IPS-20b (cell line): ENCODE data around the gene CEACAM18.
"Not testable (repeated sequence)": the region's sequence is repeated elsewhere in the genome, so short reads cannot be mapped to it uniquely, and the experiment has no call there.

Experiments used
- H3K27ac ChIP-seq: one replicate; pipeline ENCODE4 v1.5.1; 2013; ENCODE audit warnings: low read length
- H3K27me3 ChIP-seq: 2 replicates; pipeline ENCODE4 v1.6.1; 2013; ENCODE audit warnings: mild to moderate bottlenecking, low read length, inconsistent platforms; ENCODE audit not compliant: insufficient read depth
- H3K36me3 ChIP-seq: 2 replicates; pipeline ENCODE4 v1.6.1; 2013; ENCODE audit warnings: low read depth, mild to moderate bottlenecking, inconsistent platforms, low read length, moderate library complexity; ENCODE audit not compliant: insufficient read depth
- H3K4me1 ChIP-seq: 2 replicates; pipeline ENCODE4 v1.6.1; 2013; ENCODE audit warnings: mild to moderate bottlenecking, control low read depth, inconsistent platforms, low read length, moderate library complexity; ENCODE audit not compliant: insufficient read depth
- H3K4me3 ChIP-seq: 2 replicates; pipeline ENCODE4 v1.5.1; 2013; ENCODE audit warnings: mild to moderate bottlenecking, low read length, inconsistent platforms
- H3K9ac ChIP-seq: 2 replicates; pipeline ENCODE4 v1.6.1; 2013; ENCODE audit warnings: low read depth, mild to moderate bottlenecking, inconsistent platforms, low read length, moderate library complexity
- H3K9me3 ChIP-seq: 2 replicates; pipeline ENCODE4 v1.6.1; 2013; ENCODE audit warnings: mild to moderate bottlenecking, low read depth, low read length, inconsistent platforms; ENCODE audit not compliant: insufficient read depth

CEACAM18 gene

GRCh38 chr19:51479531-51480331 lies 1.4 kb downstream of the CEACAM18 start:
- Histone ChIP-seq H3K27me3 (no peaks in the 10 kb centered on the region), H3K4me3 (no peak overlapping the region), H3K4me1 (no peaks in the 10 kb centered on the region), H3K9ac (no peak overlapping the region), H3K9me3 (peaks cover 19% of the 10 kb centered on the region; the same call in 1 of the 2 replicates), H3K36me3 (no peaks in the 10 kb centered on the region), H3K27ac (no peak overlapping the region)

GRCh38 chr19:51480590-51480989 lies 2.3 kb downstream of the CEACAM18 start:
- Histone ChIP-seq H3K4me1 (no peaks in the 10 kb centered on the region), H3K36me3 (no peaks in the 10 kb centered on the region), H3K27me3 (no peaks in the 10 kb centered on the region), H3K9me3 (peaks cover 27% of the 10 kb centered on the region; the same call in 1 of the 2 replicates), H3K9ac (no peak overlapping the region), H3K4me3 (no peak overlapping the region), H3K27ac (no peak overlapping the region)

GRCh38 chr19:51485960-51486660 lies 7.8 kb downstream of the CEACAM18 start:
- peaks cover 61% of the 10 kb centered on the region for H3K9me3 ChIP-seq
- H3K36me3 ChIP-seq, result no peaks in the 10 kb centered on the region
- H3K9ac ChIP-seq, result no peak overlapping the region
- no peaks in the 10 kb centered on the region for H3K27me3 ChIP-seq
- no peak overlapping the region for H3K27ac ChIP-seq
- no peak overlapping the region for H3K4me3 ChIP-seq
- no peaks in the 10 kb centered on the region for H3K4me1 ChIP-seq

GRCh38 chr19:51488491-51488890 lies 10.2 kb downstream of the CEACAM18 start:
- H3K9me3 ChIP-seq, result peaks cover 68% of the 10 kb centered on the region
- H3K27ac ChIP-seq, result no peak overlapping the region
- H3K4me3 ChIP-seq, result no peak overlapping the region
- no peaks in the 10 kb centered on the region for H3K36me3 ChIP-seq
- no peak overlapping the region for H3K9ac ChIP-seq
- no peaks in the 10 kb centered on the region for H3K4me1 ChIP-seq
- H3K27me3 ChIP-seq, result no peaks in the 10 kb centered on the region

GRCh38 chr19:51489113-51489512 lies 10.8 kb downstream of the CEACAM18 start:
- Histone ChIP-seq H3K27me3 (no peaks in the 10 kb centered on the region), H3K9me3 (peaks cover 67% of the 10 kb centered on the region), H3K27ac (no peak overlapping the region), H3K9ac (no peak overlapping the region), H3K36me3 (no peaks in the 10 kb centered on the region), H3K4me3 (no peak overlapping the region), H3K4me1 (no peaks in the 10 kb centered on the region)

GRCh38 chr19:51490676-51491075 lies 12.3 kb downstream of the CEACAM18 start:
- Histone ChIP-seq H3K4me3 (no peak overlapping the region), H3K27ac (no peak overlapping the region), H3K9me3 (peaks cover 70% of the 10 kb centered on the region), H3K4me1 (no peaks in the 10 kb centered on the region), H3K9ac (no peak overlapping the region), H3K36me3 (no peaks in the 10 kb centered on the region), H3K27me3 (no peaks in the 10 kb centered on the region)

GRCh38 chr19:51491586-51491985 lies 13.2 kb downstream of the CEACAM18 start:
- Histone ChIP-seq H3K27me3 (no peaks in the 10 kb centered on the region), H3K4me1 (no peaks in the 10 kb centered on the region), H3K4me3 (no peak overlapping the region), H3K9me3 (peaks cover 68% of the 10 kb centered on the region), H3K36me3 (no peaks in the 10 kb centered on the region), H3K9ac (no peak overlapping the region), H3K27ac (no peak overlapping the region)

- H3K4me3 ChIP-seq, result no peak overlapping the region
- H3K9ac ChIP-seq, result no peak overlapping the region
- H3K4me1 ChIP-seq, result no peaks in the 10 kb centered on the region
- no peaks in the 10 kb centered on the region for H3K36me3 ChIP-seq
- H3K27me3 ChIP-seq, result no peaks in the 10 kb centered on the region; the same call in 1 of the 2 replicates
- peaks cover 78% of the 10 kb centered on the region for H3K9me3 ChIP-seq
- H3K27ac ChIP-seq, result no peak overlapping the region
Observed at GRCh38 chr19:51493776-51494175, 15.4 kb downstream of the CEACAM18 start.

GRCh38 chr19:51497666-51498065 lies 19.3 kb downstream of the CEACAM18 start:
- no peaks in the 10 kb centered on the region for H3K4me1 ChIP-seq
- H3K36me3 ChIP-seq, result no peaks in the 10 kb centered on the region
- no peak overlapping the region for H3K9ac ChIP-seq
- H3K27ac ChIP-seq, result no peak overlapping the region
- no peak overlapping the region for H3K4me3 ChIP-seq
- H3K27me3 ChIP-seq, result no peaks in the 10 kb centered on the region; the same call in 1 of the 2 replicates
- H3K9me3 ChIP-seq, result peaks cover 75% of the 10 kb centered on the region

GRCh38 chr19:51500931-51501330 lies 22.6 kb downstream of the CEACAM18 start:
- not testable (repeated sequence) for H3K9ac ChIP-seq, H3K27ac ChIP-seq, H3K27me3 ChIP-seq, H3K36me3 ChIP-seq, H3K4me1 ChIP-seq, H3K4me3 ChIP-seq
- H3K9me3 ChIP-seq, result peaks cover 72% of the 10 kb centered on the region

GRCh38 chr19:51501594-51502263 lies 23.4 kb downstream of the CEACAM18 start, which contains the start of gene SIGLEC12:
Gene SIGLEC12, minus strand, starts transcription at chr19:51501800. Its CDS starts 67 bp downstream, at chr19:51501733.
- H3K36me3 ChIP-seq, result no peaks in the 10 kb centered on the region
- peaks cover 68% of the 10 kb centered on the region for H3K9me3 ChIP-seq
- no peaks in the 10 kb centered on the region for H3K4me1 ChIP-seq
- H3K4me3 ChIP-seq, result no peak within 1 kb of the TSS
- H3K27me3 ChIP-seq, result no peaks in the 10 kb centered on the region; the same call in 1 of the 2 replicates
- H3K27ac ChIP-seq, result no peak within 1 kb of the TSS
- H3K9ac ChIP-seq, result no peak within 1 kb of the TSS
